ENCODE data around the gene MXRA8. TPM values are rescaled to one million over a fixed set of nuclear protein-coding genes. Genes with fewer than 3 reads are reported as not detected.

Gene MXRA8
- total and polyA plus RNA-seq, 9 of the 15 experiments (the other 6 are each of a cell fraction or from before 2014, with no cell fraction given), result 0.66 to 11.3 (median 6.3) TPM

GRCh38 chr1:1406101-1406820 lies 47.9 kb upstream of the MXRA8 start (continued):
- TF ChIP-seq ZNF609 (CRISPR knock-in tag; IDR thresholded peaks at IDR 0.05; ENCODE audit: borderline replicate concordance) (no peak), TGIF2 (CRISPR knock-in tag; IDR thresholded peaks at IDR 0.05) (no peak), HEY1 (CRISPR knock-in tag; IDR thresholded peaks at IDR 0.05; ENCODE audit: borderline replicate concordance) (no peak), PTTG1 (tag; IDR thresholded peaks at IDR 0.05; ENCODE audit: low read depth) (no peak), SAFB (IDR thresholded peaks at IDR 0.05; ENCODE audit: borderline replicate concordance, low read depth, low read length) (0 out of 2 replicates have a peak, but pooled peaks have one; percentile 7), SIN3B (IDR thresholded peaks at IDR 0.05; ENCODE audit: low read depth) (no peak), ZMIZ1 (IDR thresholded peaks at IDR 0.05; ENCODE audit: low read depth in 2 of 2, low read length in 2 of 2) (no peak), ZFP30 (CRISPR knock-in tag; IDR thresholded peaks at IDR 0.05; ENCODE audit: borderline replicate concordance) (no peak), SNRNP70 (optimal IDR thresholded peaks at IDR 0.05; ENCODE audit: low read depth, low read length) (no peak), RAD21 (CRISPR knock-in tag; conservative IDR thresholded peaks at IDR 0.05 in 1 of 2, IDR thresholded peaks at IDR 0.05 in 1 of 2) (0 out of 4 replicates have a peak, but pooled peaks of 1 of the 2 experiments have one; percentile 8), BHLHE40 (IDR thresholded peaks at IDR 0.05; ENCODE audit: low read length) (peak; percentile 40; the same call in 1 of the 2 replicates), PHB2 (IDR thresholded peaks at IDR 0.05; ENCODE audit: low read depth) (no peak), CBFA2T3 (IDR thresholded peaks at IDR 0.05) (no peak), MEF2D (tag; conservative IDR thresholded peaks at IDR 0.05; ENCODE audit: low read depth) (no peak), POLR2A (conservative IDR thresholded peaks at IDR 0.05) (peak; percentile 15; the same call in 1 of the 2 replicates), ZNF551 (CRISPR knock-in tag; IDR thresholded peaks at IDR 0.05) (no peak), TBP (optimal IDR thresholded peaks at IDR 0.05; ENCODE audit: low read depth, low read length) (no peak), DIDO1 (tag; IDR thresholded peaks at IDR 0.05; ENCODE audit: low read depth) (no peak), ETS1 (conservative IDR thresholded peaks at IDR 0.05; ENCODE audit: control insufficient read depth, low read depth, low read length) (no peak)
